Right lobe of liver (tissue), 6 donors: Measurements from ENCODE around the gene ALPK3. TPM values are rescaled to one million over a fixed set of nuclear protein-coding genes. Genes with fewer than 3 reads are reported as not detected.

Experiments
- ATAC-seq, 4 donors: fragments of 200-7000 bp; cut with Tn5 transposase; one replicate each; pipeline ENCODE4 v1.9.1; 2020; ENCODE audit warnings: mild to moderate bottlenecking in 4 of 4, moderate library complexity in 4 of 4
- DNase-seq, 3 donors: peaks; one replicate each; pipeline ENCODE4 v3.0.0-alpha.2; 2020
- H3K27ac ChIP-seq, 3 donors: fragments of 200-600 bp; one replicate each; pipeline ENCODE4 v1.8.0; 2022
- H3K27me3 ChIP-seq, 2 donors: fragments of 200-600 bp; one replicate each; pipeline ENCODE4 v1.8.0; 2022
- H3K36me3 ChIP-seq, 4 donors: fragments of 200-600 bp; sonication (generic) in 1 of 4; one replicate each; pipeline versions ENCODE4 v1.5.1 to v1.8.0; 2017 to 2022; ENCODE audit warnings: control low read depth in 1 of 4
- H3K4me1 ChIP-seq, 4 donors: fragments of 200-600 bp; sonication (generic) in 1 of 4; one replicate each; pipeline versions ENCODE4 v1.5.1 to v1.8.0; 2017 to 2022; ENCODE audit warnings: control low read depth in 1 of 4
- H3K4me3 ChIP-seq, 3 donors: fragments of 200-600 bp; one replicate each; pipeline ENCODE4 v1.8.0; 2022
- H3K9me3 ChIP-seq, 4 donors: fragments of 200-600 bp; sonication (generic) in 1 of 4; one replicate each; pipeline versions ENCODE4 v1.5.1 to v1.8.0; 2017 to 2022; ENCODE audit warnings: control low read depth in 1 of 4
- CTCF ChIP-seq, 4 donors: fragments of 200-600 bp in 3 of 4; fragments of 450-650 bp in 1 of 4; IDR thresholded peaks; one replicate each; pipeline versions ENCODE4 v1.5.1 to v1.8.0; 2016 to 2022; ENCODE audit warnings: antibody characterized with exemption in 4 of 4, mild to moderate bottlenecking in 2 of 4
- POLR2A ChIP-seq: fragments of 450-650 bp; IDR thresholded peaks from one replicate; pipeline ENCODE4 v1.6.1; 2017; ENCODE audit warnings: antibody characterized with exemption, mild to moderate bottlenecking
- WGBS: methylation state at CpG from one replicate; pipeline ENCODE4 v1.1.6; 2018; ENCODE audit warnings: low coverage, low lambda C conversion rate; ENCODE audit not compliant: insufficient coverage; ENCODE audit errors: missing lambda C conversion rate; 5-methylcytosine and 5-hydroxymethylcytosine counted together
- intact Hi-C, 2 donors: fragments of 100-400 bp; cut with DNase I; formaldehyde crosslinking; loops; one replicate each; pipeline versions ENCODE4 v1.11.2 to v1.14.1; 2022
- total RNA-seq, 6 experiments: library from RNA; depleted of rRNA in 2 of 6; stranded (reverse); fragments of >200 nt in 2 of 6; fragmentation: NEBNext Ultra II Directional in 3 of 6; extraction: Animal tissue kit (Norgen Biotek cat#: 25700) in 3 of 6; gene quantifications; one replicate each; pipeline versions ENCODE4 v1.1.0 to v1.2.4, GENCODE V29; 2016 to 2023
- donor health status: DM: no; HTN: yes; CAD: no.
- donor health status: DM: no; HTN: no; CAD: no.
- donor health status: DM: no; HTN: no; CAD: no.
- donor health status: DM: no; HTN: yes; CAD: no.
- donor health status: DM: no; HTN: yes; CAD: no.

ALPK3 gene
- total RNA-seq, 6 experiments from 2014 or later: 1.3 to 12.5 (median 5.5) TPM

DNA sequence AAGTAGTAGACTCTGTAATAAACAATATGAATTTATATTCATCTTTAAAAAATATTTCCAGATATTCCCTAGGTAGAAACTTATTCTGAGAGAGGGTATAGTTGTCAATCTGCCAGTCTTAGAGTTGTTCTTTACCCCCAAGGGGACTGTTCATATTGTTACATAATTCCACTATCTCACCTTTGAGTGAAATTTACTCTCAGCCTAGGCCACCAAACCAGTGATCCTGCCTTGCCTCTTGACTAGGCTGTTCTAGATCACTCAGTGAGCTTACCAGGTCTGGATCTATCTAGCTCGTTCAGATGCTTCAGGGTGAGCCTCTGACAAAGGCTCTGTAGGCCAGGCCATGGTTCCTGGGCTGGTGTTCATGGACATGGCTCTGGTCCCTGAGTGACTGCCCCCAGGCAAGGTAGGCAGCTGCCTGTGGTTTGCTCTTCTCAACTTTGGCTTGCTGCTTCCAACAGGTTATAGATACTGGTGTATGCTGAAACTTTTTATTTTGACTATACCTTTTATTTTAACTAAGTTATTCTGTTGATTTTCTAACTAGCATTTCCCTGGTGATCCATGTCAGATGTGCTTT is 41.2 kb upstream of the ALPK3 start:
- ATAC-seq (peak; percentile 24 to 45 (median 34)), DNase-seq (no peak)
- WGBS: 50% methylated on average over 1 of the region's 1 CpG
- no peak overlapping the region for H3K4me3 ChIP-seq
- H3K27me3 ChIP-seq: no peaks in the 10 kb centered on the region
- TF ChIP-seq CTCF (IDR thresholded peaks at IDR 0.05) (no peak), POLR2A (no peak)
- peaks cover 0 to 6% (median 0%) of the 10 kb centered on the region in 4 donors for H3K36me3 ChIP-seq
- no peaks in the 10 kb centered on the region for H3K9me3 ChIP-seq
- H3K4me1 ChIP-seq: peaks cover 0 to 27% (median 8%) of the 10 kb centered on the region in 4 donors
- intact Hi-C loops: no loop called here
- H3K27ac ChIP-seq: peak overlapping the region in 2 of 3 donors; percentile 30 to 74

DNA sequence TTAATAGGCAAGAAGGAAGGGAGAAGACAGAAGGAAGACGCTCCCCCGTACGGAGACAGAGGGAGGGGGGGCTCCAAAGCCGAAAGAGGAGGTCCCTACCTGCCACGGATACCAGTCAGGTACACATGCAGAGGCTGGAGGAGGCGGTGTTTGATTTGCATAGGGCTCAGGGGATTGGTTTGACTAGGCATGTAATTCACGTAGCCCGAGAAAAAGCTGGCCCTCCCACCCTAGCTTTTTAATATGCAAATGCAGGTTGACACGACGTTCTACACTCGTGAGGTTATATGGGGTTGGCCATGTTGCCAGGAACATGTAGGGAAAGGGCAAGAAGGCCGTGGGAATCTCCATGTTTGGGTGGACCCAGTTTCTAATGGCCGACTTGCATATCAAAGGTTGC is 39.0 kb upstream of the ALPK3 start:
- DNase-seq: no peak
- 84% methylated on average over 12 of the region's 13 CpGs for WGBS
- Histone ChIP-seq H3K4me1 (peaks cover 0 to 18% (median 7%) of the 10 kb centered on the region in 4 donors), H3K27me3 (no peaks in the 10 kb centered on the region), H3K27ac (no peak overlapping the region), H3K9me3 (no peaks in the 10 kb centered on the region), H3K4me3 (no peak overlapping the region), H3K36me3 (peaks cover 1 to 19% (median 8%) of the 10 kb centered on the region in 4 donors)
- intact Hi-C loops: no loop called here
- TF ChIP-seq POLR2A: no peak
- TF ChIP-seq CTCF (IDR thresholded peaks at IDR 0.05): no peak
- no peak for ATAC-seq

DNA sequence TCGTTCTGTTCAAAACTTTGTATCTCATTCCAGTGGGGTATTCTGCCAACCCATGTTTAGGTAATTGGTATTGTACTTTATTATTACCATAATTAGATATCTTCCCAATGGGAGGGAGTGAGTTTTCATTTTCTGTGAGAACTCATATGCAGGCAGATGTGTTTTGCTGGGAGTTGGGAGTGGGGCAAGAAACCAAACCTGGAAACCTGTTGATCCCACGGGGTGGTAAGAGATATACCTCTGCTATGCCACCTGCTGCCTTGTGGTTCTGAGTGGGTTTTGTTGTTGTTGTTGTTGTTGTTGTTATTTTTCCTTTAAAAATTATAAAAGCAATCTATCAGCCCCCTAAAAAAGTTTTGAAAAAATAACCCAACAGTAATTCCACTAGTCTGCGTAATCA is 36.7 kb upstream of the ALPK3 start:
- H3K27ac ChIP-seq: no peak overlapping the region
- peaks cover 0 to 18% (median 7%) of the 10 kb centered on the region in 4 donors for H3K4me1 ChIP-seq
- no peak overlapping the region for H3K4me3 ChIP-seq
- WGBS: 92% methylated on average over 3 of the region's 3 CpGs
- no peaks in the 10 kb centered on the region for H3K9me3 ChIP-seq
- H3K27me3 ChIP-seq: no peaks in the 10 kb centered on the region
- intact Hi-C loops: no loop called here
- DNase-seq: no peak
- TF ChIP-seq POLR2A (no peak), CTCF (IDR thresholded peaks at IDR 0.05) (no peak)
- peaks cover 5 to 32% (median 22%) of the 10 kb centered on the region in 4 donors for H3K36me3 ChIP-seq
- no peak for ATAC-seq

GRCh38 chr15:84781495-84781894 is 35.7 kb upstream of the ALPK3 start:
- no peak overlapping the region for H3K27ac ChIP-seq
- peaks cover 0 to 10% (median 3%) of the 10 kb centered on the region in 4 donors for H3K4me1 ChIP-seq
- H3K4me3 ChIP-seq: no peak overlapping the region
- TF ChIP-seq CTCF (IDR thresholded peaks at IDR 0.05) (no peak), POLR2A (no peak)
- no peak for DNase-seq
- WGBS: 100% methylated on average over 1 of the region's 1 CpG
- no peak for ATAC-seq
- no peaks in the 10 kb centered on the region for H3K27me3 ChIP-seq
- intact Hi-C loops: no loop called here
- H3K9me3 ChIP-seq: no peaks in the 10 kb centered on the region
- peaks cover 5 to 32% (median 22%) of the 10 kb centered on the region in 4 donors for H3K36me3 ChIP-seq

GRCh38 chr15:84782346-84782745 is 34.8 kb upstream of the ALPK3 start:
- Histone ChIP-seq H3K27me3 (no peaks in the 10 kb centered on the region), H3K4me1 (peaks cover 0 to 9% (median 3%) of the 10 kb centered on the region in 4 donors), H3K4me3 (no peak overlapping the region), H3K36me3 (peaks cover 5 to 32% (median 22%) of the 10 kb centered on the region in 4 donors), H3K27ac (no peak overlapping the region), H3K9me3 (no peaks in the 10 kb centered on the region)
- DNase-seq: no peak
- TF ChIP-seq CTCF (IDR thresholded peaks at IDR 0.05) (no peak), POLR2A (no peak)
- intact Hi-C loops: no loop called here
- ATAC-seq: no peak
